GM21447 (cell line): ENCODE results near the gene PERCC1.

Experiments used
- ATAC-seq: cut with Tn5 transposase; IDR thresholded peaks from one replicate; pipeline ENCODE4 v1.9.1; 2021; ENCODE audit not compliant: unreplicated experiment

The PERCC1 gene

GRCh38 chr16:1448536-1449116, 17.7 kb downstream of the PERCC1 start:
- ATAC-seq = no peak

GRCh38 chr16:1449201-1449788, 18.4 kb downstream of the PERCC1 start:
- no peak for ATAC-seq

DNA sequence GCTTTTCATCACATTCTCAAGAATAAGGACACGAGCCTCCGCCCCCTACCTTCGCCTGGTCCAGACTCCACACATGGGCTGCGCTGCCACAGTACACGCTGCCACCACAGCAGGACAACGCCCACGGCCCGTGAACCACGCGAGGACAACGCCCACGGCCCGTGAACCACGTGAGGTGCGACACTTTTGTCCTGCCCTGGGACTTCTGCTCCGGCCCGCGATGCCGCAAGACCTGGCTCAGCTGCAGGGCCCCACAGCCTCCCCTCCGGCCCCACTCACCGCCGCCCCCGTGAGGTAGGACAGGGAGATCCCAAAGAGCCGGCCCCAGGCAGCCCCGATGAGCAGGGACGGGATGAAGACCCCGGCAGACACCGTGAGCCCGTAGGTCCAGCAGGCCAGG, 19.3 kb downstream of the PERCC1 start:
- ATAC-seq = no peak

DNA sequence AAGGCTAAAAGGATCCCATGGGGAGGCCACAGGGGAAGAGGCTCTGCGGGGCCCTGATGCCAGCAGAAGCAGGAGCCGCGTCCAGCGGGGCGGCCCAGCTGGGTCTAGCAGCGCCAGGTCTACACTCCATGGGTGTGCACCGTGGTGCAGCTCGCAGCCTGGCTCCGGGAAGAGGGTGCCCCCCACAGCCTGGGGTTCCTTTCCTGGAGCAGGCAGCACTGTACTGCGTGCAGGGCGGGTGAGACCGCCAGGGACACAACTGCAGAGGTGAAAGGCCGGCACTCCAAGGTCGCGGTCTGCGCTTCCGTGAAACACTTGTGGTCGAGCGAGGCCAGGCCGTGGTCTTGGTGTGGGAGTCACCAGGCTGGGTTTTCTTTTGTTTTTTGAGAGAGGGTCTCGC, 20.0 kb downstream of the PERCC1 start:
- no peak for ATAC-seq

DNA sequence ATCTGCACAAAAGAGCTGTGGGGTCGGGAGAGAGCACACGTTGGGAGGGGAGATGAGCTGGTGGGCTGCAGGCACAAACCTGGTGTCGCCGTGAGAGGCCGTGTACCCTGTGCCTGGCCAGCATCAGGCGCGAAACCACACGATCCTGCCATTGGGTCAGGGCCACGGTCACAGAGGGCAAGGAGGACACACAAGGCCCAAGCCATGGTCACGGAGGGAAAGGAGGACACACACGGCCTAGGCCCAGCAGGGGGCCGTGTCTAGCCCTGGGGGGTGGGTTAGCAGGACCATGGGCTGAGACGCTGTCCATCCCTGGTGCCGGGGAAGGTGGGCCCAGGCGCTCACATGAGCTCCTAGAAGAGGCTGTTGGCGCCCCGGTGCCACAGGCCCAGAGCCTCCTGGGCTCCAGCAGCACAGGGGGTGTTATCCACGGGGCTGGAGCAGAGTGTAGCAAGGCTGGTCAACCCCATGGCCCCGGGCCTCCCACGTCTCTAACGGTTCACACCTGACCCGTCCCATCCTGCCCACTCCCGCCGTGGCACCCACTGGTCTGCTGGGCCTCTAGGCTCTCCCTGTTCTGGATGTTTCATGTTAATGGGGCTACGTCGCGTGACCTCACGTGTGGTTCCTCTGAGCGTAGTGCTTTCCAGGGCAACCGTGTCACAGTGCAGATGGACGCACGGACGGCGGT, 21.0 kb downstream of the PERCC1 start:
- no peak for ATAC-seq

DNA sequence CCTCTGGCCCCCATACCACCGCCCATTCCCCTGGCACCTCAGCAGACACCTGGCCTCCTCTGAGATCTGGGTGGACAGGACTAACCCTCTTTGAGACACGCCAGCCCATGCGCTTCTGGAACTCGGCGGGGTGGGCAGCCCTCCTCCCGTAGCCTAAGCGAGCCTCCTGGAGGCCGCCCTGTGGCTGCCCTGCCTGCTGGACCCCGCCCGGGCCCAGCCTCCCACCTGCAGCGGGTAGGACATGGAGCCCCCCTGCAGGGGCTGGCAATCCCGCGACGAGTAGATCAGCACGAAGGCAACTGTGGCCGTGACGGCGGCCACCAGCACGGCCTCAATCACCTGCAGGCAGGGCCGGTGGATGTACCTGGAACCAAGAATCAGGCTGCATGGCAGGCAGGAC, 21.7 kb downstream of the PERCC1 start:
- ATAC-seq = no peak

DNA sequence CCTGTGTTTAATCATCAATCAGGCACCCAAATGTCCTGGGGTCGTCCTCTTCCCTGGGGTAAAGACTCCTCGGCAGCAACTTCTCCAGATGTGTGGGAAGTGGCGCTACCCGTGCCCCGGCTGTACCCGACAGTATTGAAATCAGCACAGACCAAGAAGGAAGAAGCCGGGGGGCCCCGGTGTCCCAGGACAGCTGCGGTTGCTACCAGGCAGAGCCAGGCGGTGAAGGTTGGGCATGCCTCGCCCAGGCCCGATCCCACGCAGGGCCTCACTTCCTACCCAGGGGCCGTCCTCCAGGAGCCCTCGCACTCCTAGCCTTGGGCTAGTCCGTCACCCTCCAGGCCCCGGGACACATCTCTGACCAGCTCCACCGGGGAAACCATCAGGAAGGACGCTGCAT, 22.4 kb downstream of the PERCC1 start:
- no peak for ATAC-seq

- no peak for ATAC-seq
Observed at GRCh38 chr16:1454561-1454960, 23.7 kb downstream of the PERCC1 start.

DNA sequence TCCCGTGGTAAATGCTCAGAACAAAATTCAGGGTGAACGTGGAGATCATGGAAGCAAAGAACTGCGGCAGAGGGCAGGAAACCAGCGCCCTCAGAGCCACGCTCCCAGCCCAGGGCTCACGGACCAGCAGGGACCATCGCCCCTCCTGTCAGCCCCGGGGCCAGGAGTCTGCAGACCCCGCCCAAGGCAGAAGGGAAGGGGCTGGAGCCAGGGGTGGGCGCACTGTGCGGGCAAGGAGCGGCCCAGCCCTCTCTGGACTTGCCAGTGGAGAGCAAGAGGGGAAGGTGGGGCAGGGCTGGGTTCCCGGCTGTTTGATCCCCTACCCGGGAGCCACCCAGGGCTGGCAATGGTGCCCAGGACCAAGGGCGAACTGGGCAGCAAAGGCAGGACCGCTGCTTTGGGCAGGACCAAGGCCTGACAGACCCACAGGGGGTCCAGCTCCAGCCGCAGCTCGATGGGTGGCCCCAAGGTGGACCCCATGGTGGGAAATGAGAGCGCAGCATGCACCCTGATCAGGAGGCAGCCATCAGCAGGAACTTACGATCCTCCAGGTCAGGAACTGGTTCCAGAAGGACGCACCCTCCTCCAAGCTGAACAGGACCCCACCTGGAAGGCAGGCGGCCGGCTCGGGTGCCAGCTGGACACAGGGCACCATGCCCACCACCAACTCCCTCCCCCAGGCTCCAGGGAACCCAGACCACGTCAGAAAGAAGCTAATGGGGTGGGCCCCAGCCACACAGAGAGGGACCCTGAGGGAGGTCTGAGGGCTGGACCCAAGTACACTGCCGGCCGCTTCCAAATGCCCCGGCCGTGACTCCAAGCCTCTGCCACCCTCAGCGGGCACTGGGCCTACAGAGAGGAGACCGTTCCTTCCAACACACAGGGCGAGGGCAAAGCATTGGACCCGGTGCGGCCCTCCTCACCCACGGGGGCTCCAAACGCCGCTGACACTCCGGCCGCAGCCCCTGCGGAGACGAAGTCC, 24.6 kb downstream of the PERCC1 start:
- no peak for ATAC-seq

GRCh38 chr16:1456951-1457350, 26.1 kb downstream of the PERCC1 start:
- no peak for ATAC-seq

- no peak for ATAC-seq
Observed at GRCh38 chr16:1457489-1458245, 26.8 kb downstream of the PERCC1 start.

- no peak for ATAC-seq
Observed at GRCh38 chr16:1458336-1458976, 27.6 kb downstream of the PERCC1 start.

DNA sequence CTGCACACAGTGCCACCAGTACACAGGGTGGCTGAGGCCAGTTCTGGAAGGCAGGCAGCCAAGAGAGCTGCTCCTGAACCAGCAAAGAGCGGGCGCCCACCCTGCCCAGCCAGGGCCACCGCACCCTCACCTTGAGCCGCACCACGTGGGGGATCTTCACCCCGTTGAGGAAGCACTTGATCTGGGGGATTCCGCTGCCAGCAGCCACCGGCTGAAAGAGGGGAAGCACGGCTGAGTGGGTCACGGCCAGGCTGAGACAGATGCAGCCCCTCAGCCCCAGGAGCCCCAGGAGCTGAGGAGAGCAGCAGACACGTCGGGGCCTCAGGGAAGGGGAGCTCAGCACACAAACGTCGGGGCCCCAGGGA, 28.1 kb downstream of the PERCC1 start:
- no peak for ATAC-seq

DNA sequence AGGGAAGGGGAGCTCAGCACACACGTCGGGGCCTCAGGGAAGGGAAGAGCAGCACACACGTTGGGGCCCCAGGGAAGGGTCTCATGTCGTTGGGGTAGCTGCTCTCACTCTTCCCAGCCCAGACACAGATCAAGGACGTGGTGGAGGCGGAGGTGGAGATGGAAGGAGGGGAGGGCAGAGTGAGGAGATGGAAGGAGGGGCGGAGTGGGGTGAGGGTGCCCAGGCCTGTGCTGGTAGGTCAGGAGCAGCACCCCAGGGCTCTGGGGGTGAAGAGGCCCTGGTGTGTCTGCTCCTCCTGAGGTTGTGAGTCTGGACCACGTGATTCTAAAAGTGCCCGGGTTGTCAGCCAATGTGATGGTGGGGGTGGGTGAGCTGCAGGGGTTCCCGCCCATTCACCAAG, 29.1 kb downstream of the PERCC1 start:
- no peak for ATAC-seq

GRCh38 chr16:1460602-1461138, 29.8 kb downstream of the PERCC1 start:
- ATAC-seq = no peak

GRCh38 chr16:1461146-1461545, 30.3 kb downstream of the PERCC1 start:
- ATAC-seq = no peak

DNA sequence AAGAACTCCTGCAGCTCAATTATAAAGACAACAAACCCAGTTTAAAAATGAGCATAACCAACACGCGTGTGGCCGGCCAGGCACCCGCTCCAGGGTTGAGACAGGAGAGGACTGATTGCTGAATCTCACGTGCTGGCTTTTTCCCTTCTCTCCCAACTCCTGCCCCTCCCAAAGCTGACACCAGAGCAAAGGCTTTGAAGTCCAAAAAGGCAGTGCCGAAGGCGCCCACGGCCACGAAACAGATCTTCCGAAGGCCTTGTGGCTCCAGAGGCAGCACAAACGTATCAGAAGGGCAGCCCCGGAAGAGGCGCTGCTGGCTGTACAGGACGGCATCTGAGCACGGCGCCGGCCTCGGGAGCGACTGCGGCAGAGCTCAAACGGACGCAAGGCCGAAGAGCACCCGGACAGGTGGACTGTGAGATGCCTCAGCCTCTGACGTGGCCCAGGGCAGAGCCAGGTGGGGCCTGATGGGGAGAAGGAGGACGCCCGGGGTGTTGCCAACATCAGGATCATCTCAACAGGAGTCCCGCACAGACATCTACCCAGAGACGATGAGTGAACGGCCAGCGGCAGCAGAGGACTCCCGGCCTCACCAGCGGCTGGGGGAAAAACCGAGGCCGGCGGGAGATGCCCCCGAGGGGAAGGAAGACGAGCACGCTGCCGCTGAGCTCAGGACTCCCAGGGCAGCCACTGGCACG, 33.5 kb downstream of the PERCC1 start:
- no peak for ATAC-seq

- no peak for ATAC-seq
Observed at GRCh38 chr16:1464894-1465566, 34.2 kb downstream of the PERCC1 start.

DNA sequence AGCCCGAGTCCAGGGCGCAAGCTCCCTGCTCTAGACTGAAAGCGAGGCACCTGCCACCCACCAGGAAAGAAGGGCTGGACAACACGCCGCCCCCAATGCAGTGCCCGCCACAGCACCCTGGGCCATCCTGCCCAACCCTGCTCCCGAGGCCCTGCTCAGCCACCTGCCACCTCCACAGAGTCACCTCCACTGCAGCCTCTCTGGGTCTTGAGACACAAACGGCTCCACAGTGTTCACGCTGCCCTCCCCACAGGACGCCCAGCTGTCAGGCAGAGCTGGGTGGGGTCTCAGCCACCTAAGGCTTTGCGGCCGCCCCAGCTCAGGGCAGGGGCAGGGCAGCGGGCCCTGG, 34.7 kb downstream of the PERCC1 start:
- no peak for ATAC-seq
